ENCODE data around the gene KHDC1. TPM values are rescaled to one million over a fixed set of nuclear protein-coding genes. Genes with fewer than 3 reads are reported as not detected.
"Not testable (repeated sequence)": the region's sequence is repeated elsewhere in the genome, so short reads cannot be mapped to it uniquely, and the experiment has no call there.

KHDC1 gene
- polyA plus RNA-seq, 1 experiment: 8.0 TPM

DNA sequence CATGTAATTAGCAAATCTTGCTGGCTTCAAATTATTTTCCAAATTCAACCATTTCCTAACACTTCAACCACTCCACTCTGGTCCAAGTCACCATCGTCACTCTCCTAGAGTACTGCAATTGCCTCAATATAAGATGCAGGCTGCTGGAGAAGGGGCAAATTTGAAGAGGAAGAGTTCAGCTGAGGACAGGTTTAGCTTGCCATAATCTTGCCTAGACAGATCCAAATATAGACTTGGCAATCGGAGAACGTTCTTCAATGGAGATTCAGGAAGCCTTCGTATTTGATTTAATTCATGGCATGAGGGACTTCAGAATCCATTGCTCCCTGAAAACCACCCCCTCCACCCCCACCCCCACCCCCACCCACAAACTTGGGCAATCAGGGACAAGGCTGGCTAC, 22.3 kb downstream of the KHDC1 start:
- Histone ChIP-seq H3K4me3 (ENCODE audit: low read depth, low read length) (no peak overlapping the region), H3K36me3 (ENCODE audit: control insufficient read depth, insufficient read depth, low read length) (no peaks in the 10 kb centered on the region), H3K27me3 (ENCODE audit: control insufficient read depth, insufficient read depth, low read length) (no peaks in the 10 kb centered on the region)
- TF ChIP-seq, protein P1, sequence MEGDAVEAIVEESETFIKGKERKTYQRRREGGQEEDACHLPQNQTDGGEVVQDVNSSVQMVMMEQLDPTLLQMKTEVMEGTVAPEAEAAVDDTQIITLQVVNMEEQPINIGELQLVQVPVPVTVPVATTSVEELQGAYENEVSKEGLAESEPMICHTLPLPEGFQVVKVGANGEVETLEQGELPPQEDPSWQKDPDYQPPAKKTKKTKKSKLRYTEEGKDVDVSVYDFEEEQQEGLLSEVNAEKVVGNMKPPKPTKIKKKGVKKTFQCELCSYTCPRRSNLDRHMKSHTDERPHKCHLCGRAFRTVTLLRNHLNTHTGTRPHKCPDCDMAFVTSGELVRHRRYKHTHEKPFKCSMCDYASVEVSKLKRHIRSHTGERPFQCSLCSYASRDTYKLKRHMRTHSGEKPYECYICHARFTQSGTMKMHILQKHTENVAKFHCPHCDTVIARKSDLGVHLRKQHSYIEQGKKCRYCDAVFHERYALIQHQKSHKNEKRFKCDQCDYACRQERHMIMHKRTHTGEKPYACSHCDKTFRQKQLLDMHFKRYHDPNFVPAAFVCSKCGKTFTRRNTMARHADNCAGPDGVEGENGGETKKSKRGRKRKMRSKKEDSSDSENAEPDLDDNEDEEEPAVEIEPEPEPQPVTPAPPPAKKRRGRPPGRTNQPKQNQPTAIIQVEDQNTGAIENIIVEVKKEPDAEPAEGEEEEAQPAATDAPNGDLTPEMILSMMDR (IDR thresholded peaks at IDR 0.05; ENCODE audit: insufficient read depth, low read depth, low read length): no peak
- ChIA-PET POLR2A (no interaction called here), CTCF (no interaction called here)
- DNase-seq (ENCODE audit: low read depth): no peak

DNA sequence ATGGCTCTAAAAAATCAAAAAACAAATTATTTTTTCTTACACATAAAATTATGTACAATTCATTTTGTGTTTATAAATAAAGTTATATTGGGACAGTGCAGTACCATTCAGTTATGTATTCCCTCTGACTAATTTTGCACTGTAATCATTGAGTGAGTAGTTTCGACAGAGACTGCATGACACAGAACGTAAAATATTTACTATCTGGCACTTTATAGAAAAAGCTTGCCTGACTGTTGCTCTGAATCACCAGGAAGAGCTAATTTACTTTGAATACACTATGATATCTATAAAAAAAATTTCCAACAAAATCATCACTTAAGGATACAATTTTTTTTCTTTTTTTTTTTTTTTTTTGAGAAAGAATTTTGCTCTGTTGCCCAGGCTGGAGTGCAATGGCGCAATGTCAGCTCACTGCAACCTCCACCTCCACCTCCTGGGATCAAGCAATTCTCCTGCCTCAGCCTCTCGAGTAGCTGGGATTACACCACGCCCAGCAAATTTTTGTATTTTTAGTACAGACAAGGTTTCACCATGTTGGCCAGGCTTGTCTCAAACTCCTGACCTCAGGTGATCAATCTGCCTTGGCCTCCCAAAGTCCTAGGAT, 26.7 kb downstream of the KHDC1 start:
- H3K36me3 ChIP-seq (ENCODE audit: control insufficient read depth, insufficient read depth, low read length): no peaks in the 10 kb centered on the region
- TF ChIP-seq, protein P1 (IDR thresholded peaks at IDR 0.05; ENCODE audit: insufficient read depth, low read depth, low read length): no peak
- CTCF ChIA-PET: interaction anchor here (0.7 to 0.9 kb wide), 2 partner anchors 15 to 28 kb away, joined by 3 to 4 read pairs; no protein-coding TSS in a partner anchor
- H3K4me3 ChIP-seq (ENCODE audit: low read depth, low read length): no peak overlapping the region
- no peaks in the 10 kb centered on the region for H3K27me3 ChIP-seq (ENCODE audit: control insufficient read depth, insufficient read depth, low read length)
- POLR2A ChIA-PET: interaction anchor here (0.6 kb wide), 1 partner anchor 39 kb away, joined by 13 read pairs; no protein-coding TSS in a partner anchor
- peak; percentile 94 for DNase-seq (ENCODE audit: low read depth)

DNA sequence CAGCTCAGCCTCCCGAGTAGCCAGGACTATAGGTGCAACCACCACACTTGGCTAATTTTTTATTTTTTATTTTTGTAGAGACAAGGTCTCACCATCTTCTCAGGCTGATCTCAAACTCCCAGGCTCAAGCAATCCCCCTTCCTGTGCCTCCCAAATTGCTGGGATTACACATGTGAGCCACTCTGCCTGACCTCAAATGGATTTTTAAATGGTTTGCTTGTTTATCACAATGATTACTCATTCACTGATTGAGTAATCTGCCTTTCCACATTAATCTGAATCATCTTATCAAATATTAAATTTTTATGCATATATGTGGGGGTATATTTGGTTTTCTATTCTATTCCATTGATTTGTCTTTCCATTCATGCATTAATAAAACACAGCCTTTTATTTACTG, 28.3 kb downstream of the KHDC1 start:
- TF ChIP-seq, protein P1 (IDR thresholded peaks at IDR 0.05; ENCODE audit: insufficient read depth, low read depth, low read length): no peak
- H3K4me3 ChIP-seq (ENCODE audit: low read depth, low read length): no peak overlapping the region

DNA sequence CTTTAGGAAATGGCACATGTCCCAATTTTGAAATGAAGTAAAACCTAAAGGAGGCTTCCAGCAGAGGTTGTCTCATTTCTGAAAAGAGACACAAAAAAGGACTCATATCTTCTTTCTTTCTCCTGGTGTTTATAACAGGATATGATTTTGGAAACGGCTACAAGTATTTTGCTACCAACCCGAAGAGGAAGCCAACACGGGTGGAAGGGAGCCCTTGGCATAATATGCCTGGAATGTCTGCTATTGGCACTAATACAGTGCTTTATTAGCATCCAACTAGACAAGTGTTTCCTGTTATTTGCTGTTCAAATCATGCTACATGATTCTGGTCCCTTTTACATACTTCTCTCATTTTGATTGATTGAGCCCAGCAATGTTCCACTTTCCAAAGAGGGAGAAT, 29.0 kb downstream of the KHDC1 start:
- POLR2A ChIA-PET; H3K36me3 ChIP-seq (ENCODE audit: control insufficient read depth, insufficient read depth, low read length); H3K4me3 ChIP-seq (ENCODE audit: low read depth, low read length); CTCF ChIA-PET; DNase-seq (ENCODE audit: low read depth); H3K27me3 ChIP-seq (ENCODE audit: control insufficient read depth, insufficient read depth, low read length): not testable (repeated sequence)

More for the DNA sequence above, 28.3 kb downstream of the KHDC1 start:
- H3K36me3 ChIP-seq (ENCODE audit: control insufficient read depth, insufficient read depth, low read length): no peaks in the 10 kb centered on the region
- ChIA-PET POLR2A (no interaction called here), CTCF (no interaction called here)
- H3K27me3 ChIP-seq (ENCODE audit: control insufficient read depth, insufficient read depth, low read length): no peaks in the 10 kb centered on the region
- DNase-seq (ENCODE audit: low read depth): peak; percentile 62

DNA sequence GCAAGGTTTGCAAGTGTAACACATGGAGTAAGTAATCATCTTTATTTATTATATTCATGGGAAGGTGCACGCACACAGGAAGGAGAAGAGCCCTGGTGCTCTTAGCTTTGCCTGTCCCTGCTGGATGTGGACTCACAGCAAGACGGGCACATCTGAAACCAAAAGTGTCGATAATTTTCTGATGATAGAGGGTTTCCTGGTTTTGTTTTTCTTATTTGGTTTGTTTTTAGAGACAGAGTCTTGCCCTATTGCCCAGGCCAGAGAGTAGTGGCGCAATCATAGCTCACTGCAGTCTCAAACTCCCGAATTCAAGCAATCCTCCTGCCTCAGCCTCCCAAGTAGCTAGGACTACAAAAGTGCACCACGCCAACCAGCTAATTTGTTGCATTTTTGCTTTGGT, 29.9 kb downstream of the KHDC1 start:
- no peak overlapping the region for H3K4me3 ChIP-seq (ENCODE audit: low read depth, low read length)
- TF ChIP-seq, protein P1 (IDR thresholded peaks at IDR 0.05; ENCODE audit: insufficient read depth, low read depth, low read length): no peak
- no peaks in the 10 kb centered on the region for H3K36me3 ChIP-seq (ENCODE audit: control insufficient read depth, insufficient read depth, low read length)
- no peaks in the 10 kb centered on the region for H3K27me3 ChIP-seq (ENCODE audit: control insufficient read depth, insufficient read depth, low read length)
- POLR2A ChIA-PET: no interaction called here
- CTCF ChIA-PET: interaction anchor here (0.8 to 0.9 kb wide), 2 partner anchors 16 to 21 kb away, joined by 3 to 4 read pairs; no protein-coding TSS in a partner anchor
- no peak for DNase-seq (ENCODE audit: low read depth)

DNA sequence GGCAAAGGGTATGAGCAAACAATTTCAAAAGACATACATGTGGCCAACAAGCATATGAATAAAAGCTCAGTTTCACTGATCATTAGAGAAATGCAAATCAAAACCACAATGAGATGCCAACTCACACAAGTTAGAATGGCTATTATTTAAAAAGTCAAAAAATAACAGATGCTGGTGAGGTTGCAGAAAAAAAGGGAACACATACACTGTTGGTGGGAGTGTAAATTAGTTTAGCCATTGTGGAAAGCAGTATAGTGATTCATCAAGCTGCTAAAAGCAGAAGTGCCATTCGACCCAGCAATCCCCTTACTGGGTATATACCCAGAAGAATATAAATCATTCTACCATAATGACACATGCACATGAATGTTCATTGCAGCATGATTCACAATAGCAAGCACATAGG, 31.0 kb downstream of the KHDC1 start:
- ChIA-PET CTCF (no interaction called here), POLR2A (interaction anchor here (0.6 kb wide), 1 partner anchor 78 kb away, joined by 9 read pairs; no protein-coding TSS in a partner anchor)
- Histone ChIP-seq H3K36me3 (ENCODE audit: control insufficient read depth, insufficient read depth, low read length) (no peaks in the 10 kb centered on the region), H3K27me3 (ENCODE audit: control insufficient read depth, insufficient read depth, low read length) (no peaks in the 10 kb centered on the region), H3K4me3 (ENCODE audit: low read depth, low read length) (no peak overlapping the region)
- no peak for DNase-seq (ENCODE audit: low read depth)
- TF ChIP-seq, protein P1 (IDR thresholded peaks at IDR 0.05; ENCODE audit: insufficient read depth, low read depth, low read length): no peak

Measured in BJ (cell line).